CD14-positive monocyte (primary cell): ENCODE data around the gene CENPS. TPM values are rescaled to one million over a fixed set of nuclear protein-coding genes. Genes with fewer than 3 reads are reported as not detected.

Source experiments
- DNase-seq, 3 donors: peaks; one replicate each; pipeline ENCODE4 v3.0.0-alpha.2; 2011 to 2022
- H2AFZ ChIP-seq: 2 replicates; pipeline ENCODE4 v1.6.0; 2012; ENCODE audit warnings: mild to moderate bottlenecking, low read depth, low read length, inconsistent platforms; ENCODE audit not compliant: insufficient read depth, poor library complexity, severe bottlenecking
- H3K27ac ChIP-seq, 2 donors: 1 replicate in 1 of 2; 2 replicates in 1 of 2; pipeline ENCODE4 v1.5.1; 2012 to 2013; ENCODE audit warnings: low read length in 2 of 2, control low read depth in 1 of 2, inconsistent platforms in 1 of 2, low read depth in 1 of 2, mild to moderate bottlenecking in 1 of 2
- H3K27me3 ChIP-seq, 2 donors: one replicate each; pipeline versions ENCODE4 v1.6.0 to v1.6.1; 2011 to 2013; ENCODE audit warnings: low read length in 2 of 2; ENCODE audit not compliant: control insufficient read depth in 2 of 2, insufficient read depth in 2 of 2
- H3K36me3 ChIP-seq, 2 donors: replicated peaks in 1 of 2; 1 replicate in 1 of 2; 2 replicates in 1 of 2; pipeline versions ENCODE4 v1.5.1 to v1.6.1; 2012 to 2013; ENCODE audit warnings: low read length in 2 of 2, control low read depth in 1 of 2, inconsistent platforms in 1 of 2, mild to moderate bottlenecking in 1 of 2; ENCODE audit not compliant: insufficient read depth in 2 of 2, control insufficient read depth in 1 of 2
- H3K4me1 ChIP-seq, 2 donors: 1 replicate in 1 of 2; 2 replicates in 1 of 2; pipeline versions ENCODE4 v1.5.1 to v1.6.1; 2012 to 2013; ENCODE audit warnings: low read length in 2 of 2, control low read depth in 1 of 2, inconsistent platforms in 1 of 2, mild to moderate bottlenecking in 1 of 2, moderate library complexity in 1 of 2; ENCODE audit not compliant: insufficient read depth in 2 of 2, control insufficient read depth in 1 of 2
- H3K4me2 ChIP-seq: replicated peaks from 2 replicates; pipeline ENCODE3; 2012; ENCODE audit warnings: low read length, moderate library complexity, mild to moderate bottlenecking; ENCODE audit not compliant: poor library complexity, severe bottlenecking; ENCODE audit errors: extremely low read depth
- H3K4me3 ChIP-seq, 3 experiments: fragments of 200-600 bp in 1 of 3; sonication (generic) in 1 of 3; replicated peaks in 1 of 3; 1 replicate in 2 of 3; 2 replicates in 1 of 3; pipeline ENCODE4 v1.5.1; 2011 to 2013; ENCODE audit warnings: low read length in 3 of 3, mild to moderate bottlenecking in 3 of 3, control low read depth in 2 of 3, low read depth in 2 of 3, inconsistent platforms in 1 of 3, moderate library complexity in 1 of 3
- H3K79me2 ChIP-seq: 2 replicates; pipeline ENCODE4 v1.6.0; 2012; ENCODE audit warnings: mild to moderate bottlenecking, control low read depth, inconsistent platforms, low read length, moderate library complexity; ENCODE audit not compliant: insufficient read depth
- H3K9ac ChIP-seq: 2 replicates; pipeline ENCODE4 v1.6.0; 2017; ENCODE audit warnings: low read length, mild to moderate bottlenecking; ENCODE audit not compliant: insufficient read depth, poor library complexity, severe bottlenecking
- H3K9me3 ChIP-seq, 2 donors: replicated peaks in 1 of 2; 1 replicate in 1 of 2; 2 replicates in 1 of 2; pipeline versions ENCODE4 v1.5.1 to v1.6.1; 2012 to 2013; ENCODE audit warnings: low read length in 2 of 2, control low read depth in 1 of 2; ENCODE audit not compliant: control insufficient read depth in 1 of 2, insufficient read depth in 1 of 2
- H4K20me1 ChIP-seq: 2 replicates; pipeline ENCODE4 v1.6.0; 2012; ENCODE audit warnings: mild to moderate bottlenecking, low read length, control low read depth, moderate library complexity; ENCODE audit not compliant: insufficient read depth
- H3K27ac Mint-ChIP-seq, 7 donors: one replicate each; pipeline ENCODE4 v1.8.0; 2020; ENCODE audit warnings: mild to moderate bottlenecking in 7 of 7, mixed read lengths in 7 of 7, moderate library complexity in 6 of 7, inconsistent platforms in 2 of 7
- H3K27me3 Mint-ChIP-seq, 3 donors: one replicate each; pipeline ENCODE4 v1.8.0; 2021 to 2022; ENCODE audit warnings: low read depth in 3 of 3, mild to moderate bottlenecking in 3 of 3, mixed read lengths in 3 of 3, moderate library complexity in 3 of 3, inconsistent platforms in 1 of 3
- H3K36me3 Mint-ChIP-seq, 2 donors: one replicate each; pipeline ENCODE4 v1.8.0; 2020; ENCODE audit warnings: mixed read lengths in 2 of 2, inconsistent platforms in 1 of 2, mild to moderate bottlenecking in 1 of 2
- H3K4me1 Mint-ChIP-seq: one replicate; pipeline ENCODE4 v1.8.0; 2020; ENCODE audit warnings: mild to moderate bottlenecking, mixed read lengths
- H3K4me3 Mint-ChIP-seq, 2 donors: one replicate each; pipeline ENCODE4 v1.8.0; 2020; ENCODE audit warnings: mild to moderate bottlenecking in 2 of 2, mixed read lengths in 2 of 2, moderate library complexity in 1 of 2
- H3K9me3 Mint-ChIP-seq, 7 donors: one replicate each; pipeline ENCODE4 v1.8.0; 2020 to 2022; ENCODE audit warnings: mixed read lengths in 7 of 7, mild to moderate bottlenecking in 6 of 7, moderate library complexity in 6 of 7, inconsistent platforms in 2 of 7
- WGBS: methylation state at CpG from one replicate; pipeline ENCODE4 v1.1.5; 2013; ENCODE audit warnings: missing lambda C conversion rate; ENCODE audit not compliant: insufficient coverage; 5-methylcytosine and 5-hydroxymethylcytosine counted together
- intact Hi-C, 2 donors: fragments of 100-400 bp; cut with micrococcal nuclease; formaldehyde crosslinking; loops; one replicate each; pipeline versions ENCODE4 v1.15.0 to v1.15.1; 2023
- polyA plus RNA-seq, 3 donors: library from polyadenylated mRNA; depleted of rRNA in 1 of 3; unstranded in 2 of 3; stranded (reverse) in 1 of 3; fragments of 300-500 nt in 2 of 3; fragments of >200 nt in 1 of 3; fragmentation: Illumina TruSeq in 2 of 3; gene quantifications; 1 replicate in 2 of 3; 2 replicates in 1 of 3; pipeline ENCODE4 v1.2.3, GENCODE V29; 2012 to 2021
- TF ChIP-seq, protein P1 (sequence below): fragments of 200-600 bp; IDR thresholded peaks from one replicate; pipeline ENCODE4 v1.8.0; 2022; ENCODE audit warnings: antibody characterized with exemption, mild to moderate bottlenecking

CENPS gene
- polyA plus RNA-seq, 3 donors, result 0.48 to 3.5 (median 2.5) TPM

DNA sequence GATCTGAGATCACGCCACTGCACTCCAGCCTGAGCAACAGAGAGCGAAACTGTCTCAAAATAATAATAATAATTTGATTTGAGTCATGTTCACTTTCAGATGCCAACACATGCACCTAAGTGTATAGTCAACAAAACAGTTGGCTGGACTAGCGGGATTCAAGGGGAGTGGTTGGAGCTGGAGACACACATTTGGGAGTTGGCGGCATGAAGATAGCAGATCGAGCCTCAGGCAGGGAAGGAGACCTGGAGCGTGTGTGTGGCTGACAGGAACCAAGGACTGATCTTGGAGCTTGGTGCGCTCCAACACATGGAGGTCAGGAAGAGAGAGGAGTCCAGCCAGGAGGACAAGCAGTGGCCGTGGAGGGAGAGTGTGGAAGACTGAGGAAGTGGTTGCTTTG, 46.0 kb upstream of the CENPS start:
- Histone ChIP-seq H3K4me3 (no peak overlapping the region), H3K27me3 (no peaks in the 10 kb centered on the region), H3K4me2 (no peak overlapping the region), H3K79me2 (peaks cover 3% of the 10 kb centered on the region), H3K9ac (no peak overlapping the region), H3K27ac (no peak overlapping the region), H4K20me1 (no peaks in the 10 kb centered on the region), H3K36me3 (peaks cover 0 to 25% of the 10 kb centered on the region in 2 donors), H3K9me3 (no peaks in the 10 kb centered on the region), H3K4me1 (peaks cover 30 to 45% of the 10 kb centered on the region in 2 donors), H2AFZ (no peak overlapping the region)
- DNase-seq, result no peak
- peak overlapping the region in 2 of 7 donors; percentile 32 to 84 for H3K27ac Mint-ChIP-seq
- TF ChIP-seq, protein P1, sequence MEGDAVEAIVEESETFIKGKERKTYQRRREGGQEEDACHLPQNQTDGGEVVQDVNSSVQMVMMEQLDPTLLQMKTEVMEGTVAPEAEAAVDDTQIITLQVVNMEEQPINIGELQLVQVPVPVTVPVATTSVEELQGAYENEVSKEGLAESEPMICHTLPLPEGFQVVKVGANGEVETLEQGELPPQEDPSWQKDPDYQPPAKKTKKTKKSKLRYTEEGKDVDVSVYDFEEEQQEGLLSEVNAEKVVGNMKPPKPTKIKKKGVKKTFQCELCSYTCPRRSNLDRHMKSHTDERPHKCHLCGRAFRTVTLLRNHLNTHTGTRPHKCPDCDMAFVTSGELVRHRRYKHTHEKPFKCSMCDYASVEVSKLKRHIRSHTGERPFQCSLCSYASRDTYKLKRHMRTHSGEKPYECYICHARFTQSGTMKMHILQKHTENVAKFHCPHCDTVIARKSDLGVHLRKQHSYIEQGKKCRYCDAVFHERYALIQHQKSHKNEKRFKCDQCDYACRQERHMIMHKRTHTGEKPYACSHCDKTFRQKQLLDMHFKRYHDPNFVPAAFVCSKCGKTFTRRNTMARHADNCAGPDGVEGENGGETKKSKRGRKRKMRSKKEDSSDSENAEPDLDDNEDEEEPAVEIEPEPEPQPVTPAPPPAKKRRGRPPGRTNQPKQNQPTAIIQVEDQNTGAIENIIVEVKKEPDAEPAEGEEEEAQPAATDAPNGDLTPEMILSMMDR, result no peak
- H3K4me1 Mint-ChIP-seq, result peaks cover 44% of the 10 kb centered on the region
- peaks cover 25 to 36% of the 10 kb centered on the region in 2 donors for H3K36me3 Mint-ChIP-seq
- no peaks in the 10 kb centered on the region for H3K9me3 Mint-ChIP-seq
- intact Hi-C loops, result loop anchor here in 1 of 2 donors (10.0 kb wide), 1 partner anchor 91 kb away; the partner anchor contains the start of genes DFFA and PEX14
- no peak overlapping the region for H3K4me3 Mint-ChIP-seq
- 90% methylated on average over 6 of the region's 8 CpGs for WGBS
- peaks cover 0 to 1% (median 0%) of the 10 kb centered on the region in 3 donors for H3K27me3 Mint-ChIP-seq

DNA sequence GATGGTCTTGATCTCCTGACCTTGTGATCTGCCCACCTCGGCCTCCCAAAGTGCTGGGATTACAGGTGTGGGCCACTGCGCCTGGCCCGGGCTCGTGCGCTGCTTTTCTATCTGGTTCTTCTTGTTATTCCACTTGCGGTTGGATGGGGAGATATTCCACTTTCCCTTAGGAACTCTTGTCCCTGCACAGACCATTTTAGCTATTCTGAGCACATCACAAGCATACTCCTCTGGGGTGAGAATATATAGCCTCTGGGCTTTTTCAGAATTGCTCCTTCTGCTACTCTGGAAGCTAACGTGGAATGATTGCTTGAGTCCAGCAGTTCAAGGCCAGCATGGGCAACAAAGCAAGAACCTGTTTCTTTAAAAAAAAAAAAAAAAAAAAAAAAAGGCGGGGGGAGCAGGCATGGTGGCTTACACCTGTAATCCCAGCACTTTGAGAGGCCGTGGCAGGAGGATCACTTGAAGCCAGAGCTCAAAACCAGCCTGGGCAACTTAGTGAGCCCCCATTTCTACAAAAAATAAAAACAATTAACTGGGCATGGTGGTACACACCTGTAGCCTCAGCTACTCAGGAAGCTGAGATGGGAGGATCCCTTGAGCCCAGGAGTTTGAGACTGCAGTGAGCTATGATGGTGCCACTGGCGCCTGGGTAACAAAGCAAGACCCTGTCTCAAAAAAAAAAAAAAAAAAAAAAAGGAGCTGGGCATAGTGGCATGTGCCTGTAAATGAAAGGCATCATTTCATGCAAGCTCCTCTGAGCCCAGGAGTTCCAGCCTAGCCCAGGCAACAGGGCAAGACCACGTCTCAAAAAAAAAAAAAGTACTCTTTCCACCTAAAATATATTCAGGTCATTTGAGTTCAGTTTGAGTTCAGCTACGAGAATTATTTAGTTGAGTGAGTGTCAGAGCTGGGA, 43.2 kb upstream of the CENPS start:
- intact Hi-C loops, result loop anchor here (5.0 to 10.0 kb wide), 2 partner anchors 85 to 88 kb away; partner anchors contain the start of genes DFFA (in 2 of the 2) and PEX14 (in 2 of the 2)
- Histone ChIP-seq H3K36me3 (peaks cover 0 to 14% of the 10 kb centered on the region in 2 donors), H3K4me2 (peak overlapping the region; percentile 71), H2AFZ (peak overlapping the region; percentile 21), H3K27me3 (no peaks in the 10 kb centered on the region), H3K4me3 (peak overlapping the region in 1 of 3 experiments; percentile 66), H3K9ac (no peak overlapping the region), H4K20me1 (no peaks in the 10 kb centered on the region), H3K4me1 (peaks cover 31 to 42% of the 10 kb centered on the region in 2 donors), H3K27ac (peak overlapping the region; percentile 61 to 85), H3K9me3 (no peaks in the 10 kb centered on the region), H3K79me2 (peaks cover 15% of the 10 kb centered on the region)
- peaks cover 0 to 2% (median 0%) of the 10 kb centered on the region in 7 donors for H3K9me3 Mint-ChIP-seq
- no peak for DNase-seq
- peaks cover 0 to 1% (median 0%) of the 10 kb centered on the region in 3 donors for H3K27me3 Mint-ChIP-seq
- TF ChIP-seq, protein P1, result no peak
- peak overlapping the region; percentile 79 to 96 (median 86) for H3K27ac Mint-ChIP-seq
- peaks cover 21 to 31% of the 10 kb centered on the region in 2 donors for H3K36me3 Mint-ChIP-seq
- peaks cover 42% of the 10 kb centered on the region for H3K4me1 Mint-ChIP-seq
- H3K4me3 Mint-ChIP-seq, result no peak overlapping the region
- WGBS, result 100% methylated on average over 6 of the region's 12 CpGs
